GM18873 (cell line): ENCODE results near the gene IBA57.
A peak's percentile ranks its signal among the peaks of the same experiment; 100 is the strongest.

Experiments used
- ATAC-seq: cut with Tn5 transposase; IDR thresholded peaks from one replicate; pipeline ENCODE4 v1.9.1; 2021; ENCODE audit warnings: mild to moderate bottlenecking, moderate library complexity, moderate number of reproducible peaks; ENCODE audit not compliant: unreplicated experiment, low FRiP score

Gene IBA57

GRCh38 chr1:228165372-228166169 is at the start of gene IBA57:
Gene IBA57, plus strand, starts transcription at chr1:228165804. Its CDS starts 13 bp downstream, at chr1:228165817.
- peak; percentile 79 for ATAC-seq

GRCh38 chr1:228117335-228117734 is 48.3 kb upstream of the IBA57 start:
- no peak for ATAC-seq

DNA sequence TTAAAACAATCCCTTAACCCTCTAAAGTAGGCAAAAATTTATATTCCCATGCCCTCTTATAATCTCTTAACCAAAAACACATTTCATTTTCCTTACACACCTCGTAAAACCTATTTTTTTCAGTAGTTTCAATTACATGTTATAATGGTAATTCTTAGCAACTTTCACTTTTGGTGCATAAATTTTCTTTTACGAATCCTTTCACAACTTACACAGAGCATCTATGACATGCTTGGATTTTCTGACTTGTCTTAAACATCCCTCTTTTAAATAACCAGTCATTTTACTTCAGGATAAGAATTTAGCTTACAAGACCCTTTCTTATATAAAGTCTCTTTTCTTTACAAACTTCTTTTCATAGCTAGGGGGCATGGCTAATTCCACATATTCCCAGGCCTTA is 47.6 kb upstream of the IBA57 start:
- no peak for ATAC-seq

- ATAC-seq, result no peak
Observed at GRCh38 chr1:228120351-228120750, 45.3 kb upstream of the IBA57 start.

- no peak for ATAC-seq
Observed at GRCh38 chr1:228120857-228121489, 44.6 kb upstream of the IBA57 start.

- ATAC-seq, result no peak
Observed at GRCh38 chr1:228122921-228123441, 42.6 kb upstream of the IBA57 start.

- ATAC-seq, result no peak
Observed at GRCh38 chr1:228123505-228123904, 42.1 kb upstream of the IBA57 start.

- no peak for ATAC-seq
Observed at GRCh38 chr1:228125185-228125584, 40.4 kb upstream of the IBA57 start.

- ATAC-seq, result no peak
Observed at GRCh38 chr1:228131766-228132165, 33.8 kb upstream of the IBA57 start.

DNA sequence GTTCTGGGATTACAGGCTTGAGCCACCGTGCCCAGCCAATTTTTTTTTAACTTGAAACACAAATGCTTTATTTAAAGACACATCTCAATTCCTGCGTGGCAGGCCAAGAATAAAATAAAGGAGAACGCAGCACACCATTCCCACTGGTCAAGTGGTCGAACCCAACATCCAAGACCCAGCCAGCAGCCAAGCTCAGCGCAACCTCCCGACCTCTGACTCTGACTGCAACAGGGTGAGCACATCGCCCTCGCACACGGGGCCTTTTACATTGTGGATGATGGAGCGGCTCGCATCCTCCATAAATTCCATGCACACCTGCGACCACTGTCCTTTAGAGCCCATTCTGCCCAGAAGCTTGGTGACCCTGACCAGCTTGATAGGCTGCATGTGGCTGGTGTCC is 31.0 kb upstream of the IBA57 start:
- no peak for ATAC-seq

GRCh38 chr1:228136901-228137300 is 28.7 kb upstream of the IBA57 start:
- no peak for ATAC-seq

DNA sequence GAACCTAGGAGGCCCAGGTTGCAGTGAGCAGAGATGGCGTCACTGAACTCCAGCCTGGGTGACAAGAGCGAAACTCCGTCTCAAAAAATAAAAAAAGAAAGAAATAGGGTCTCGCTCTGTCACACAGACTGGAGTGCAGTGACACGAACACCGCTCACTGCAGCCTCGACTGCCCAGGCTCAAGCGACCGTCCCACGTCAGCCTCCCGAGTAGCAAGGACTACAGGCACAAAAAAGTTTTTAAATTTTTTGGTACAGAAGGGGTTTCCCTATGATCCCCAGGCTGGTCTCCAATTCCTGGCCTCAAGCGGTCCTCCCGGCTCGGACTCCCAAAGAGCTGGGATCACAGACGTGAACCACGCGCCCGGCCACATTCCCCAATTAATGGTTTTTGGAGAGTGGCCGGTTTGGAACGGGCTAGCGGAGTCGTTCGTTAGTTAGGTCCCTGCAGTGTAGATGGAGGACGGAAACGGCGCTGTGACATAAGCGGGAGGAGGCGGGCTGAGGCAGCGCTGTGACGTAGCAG is 26.1 kb upstream of the IBA57 start:
- ATAC-seq, result no peak

- ATAC-seq, result peak; percentile 88
Observed at GRCh38 chr1:228139931-228140723, 25.5 kb upstream of the IBA57 start, which contains the start of gene GUK1. Gene GUK1, plus strand, starts transcription at chr1:228140279. Its CDS starts 24 bp downstream, at chr1:228140303.

DNA sequence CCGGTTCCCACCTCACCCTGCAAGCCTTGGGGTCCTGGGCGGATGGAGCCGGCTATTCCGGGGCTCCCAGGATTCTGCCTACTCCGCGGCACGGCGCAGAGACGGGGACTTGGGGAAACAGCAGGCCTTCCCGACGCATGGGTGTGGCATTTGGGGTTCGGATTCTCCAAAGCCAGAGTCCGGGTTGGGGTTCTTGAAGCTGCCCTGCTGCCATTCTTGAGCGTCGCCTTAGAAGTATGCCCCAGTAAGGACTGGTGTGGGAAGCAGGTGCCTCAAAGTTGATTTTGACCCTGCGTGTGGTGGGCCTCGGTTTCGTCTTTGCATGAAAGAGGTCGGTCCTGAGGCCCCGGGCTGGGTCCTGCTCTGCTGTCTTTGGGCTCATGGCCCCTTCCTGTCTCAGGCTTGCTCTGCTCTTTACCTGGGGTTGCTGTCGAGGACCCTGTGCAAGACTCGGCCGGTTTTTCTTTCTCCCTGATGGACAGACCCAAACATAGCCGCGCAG is 24.8 kb upstream of the IBA57 start:
- no peak for ATAC-seq

DNA sequence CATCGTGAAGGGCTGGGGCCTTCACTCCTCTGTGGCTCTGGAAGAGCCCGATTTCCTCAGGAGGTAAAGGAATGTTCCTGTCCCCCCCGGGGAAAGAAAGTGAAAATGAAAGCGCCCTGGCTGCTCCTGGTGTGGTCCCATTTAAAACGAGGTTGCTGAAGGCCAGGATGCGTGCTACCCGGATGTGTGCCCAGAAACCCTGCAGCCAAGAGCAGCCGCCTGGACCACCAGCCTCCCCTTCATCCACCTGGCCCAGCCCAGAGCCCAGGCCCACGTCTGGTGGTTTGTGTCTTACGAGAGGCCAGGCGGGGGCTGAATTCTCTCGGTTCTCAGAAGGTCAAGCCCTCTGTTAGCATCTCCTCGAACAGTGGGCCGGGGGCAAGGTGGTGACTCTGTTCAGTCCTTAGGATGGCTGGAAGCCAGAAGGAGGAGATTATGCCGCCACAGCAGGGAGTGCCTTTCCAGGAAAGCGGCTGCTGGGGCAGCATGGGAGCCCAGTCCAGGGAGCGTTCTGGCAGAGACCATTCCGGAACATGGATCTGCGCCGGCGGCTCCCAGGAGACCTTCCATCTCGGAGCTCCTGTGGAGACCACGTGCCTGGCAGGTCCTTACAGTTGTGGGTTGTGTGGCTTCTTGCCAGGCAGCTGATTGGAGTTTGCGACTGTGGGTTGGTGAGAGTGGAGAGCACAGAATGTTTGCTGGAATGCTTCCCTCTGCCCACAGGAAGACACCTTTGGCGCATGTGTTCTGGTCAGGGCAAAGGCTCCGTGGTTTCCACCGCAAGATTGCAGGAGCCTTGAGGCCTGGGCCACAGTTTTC is 24.2 kb upstream of the IBA57 start:
- no peak for ATAC-seq

- no peak for ATAC-seq
Observed at GRCh38 chr1:228142155-228142691, 23.4 kb upstream of the IBA57 start.

DNA sequence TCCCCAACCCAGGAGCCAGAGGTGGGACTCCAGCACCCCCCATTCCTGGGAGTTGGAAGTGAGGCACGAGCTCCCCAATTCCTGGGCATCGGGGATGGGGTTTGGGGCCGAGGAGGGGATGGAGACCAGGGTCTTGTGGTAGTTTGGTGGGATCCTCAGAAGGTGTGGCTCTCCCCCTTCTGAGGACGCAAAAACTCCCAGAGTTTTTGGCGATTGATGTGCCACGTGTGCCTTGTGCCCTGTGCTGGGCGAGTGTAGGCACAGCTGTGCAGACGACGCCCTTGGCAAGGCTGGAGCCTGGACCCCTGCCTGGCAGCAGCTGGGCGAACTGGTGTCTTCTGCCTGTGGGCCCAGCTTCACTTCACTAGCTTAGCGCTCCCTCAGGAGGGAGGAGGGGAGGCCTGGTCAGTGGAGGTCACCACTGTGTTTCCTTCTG is 22.9 kb upstream of the IBA57 start:
- no peak for ATAC-seq

DNA sequence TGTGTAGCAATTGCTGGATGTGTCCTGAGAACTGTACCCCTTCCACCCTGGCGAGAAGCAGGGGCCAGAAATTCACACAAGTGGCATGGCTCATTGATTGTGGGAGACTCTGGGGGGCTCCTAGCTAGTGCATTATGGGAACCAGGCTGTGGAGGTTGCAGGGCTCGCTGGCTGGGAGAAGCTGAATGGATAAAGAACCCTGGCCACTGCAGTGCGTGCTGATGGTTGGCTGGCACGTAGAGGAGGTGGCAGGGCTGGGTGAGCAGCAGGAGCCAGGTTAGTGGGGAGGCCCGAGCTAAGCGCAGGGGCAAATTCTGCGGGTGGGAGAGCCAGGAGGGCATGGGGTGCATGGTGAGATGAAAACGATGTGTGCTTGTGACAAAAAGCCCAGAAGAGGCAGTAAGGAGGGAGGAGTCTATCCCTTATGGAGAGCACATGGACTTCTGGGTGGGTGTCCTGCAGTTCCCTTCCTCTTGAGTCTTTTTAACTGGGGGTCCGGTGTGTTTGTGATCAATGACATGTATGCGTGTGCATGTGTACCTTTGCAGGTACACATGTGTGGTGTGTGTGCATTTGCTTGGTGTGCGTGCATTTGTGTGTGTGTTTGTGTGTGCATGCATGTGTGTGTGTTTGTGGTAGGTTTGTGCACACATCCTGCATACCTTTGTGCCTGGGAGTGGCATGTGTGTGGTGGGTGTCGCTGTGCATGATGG is 22.0 kb upstream of the IBA57 start:
- no peak for ATAC-seq
